H1 (cell line): ENCODE data around the gene OGDH.

Experiments
- ASH2L ChIP-seq: fragments of 200-600, 300-600 bp; sonication (generic); IDR thresholded peaks from one replicate; pipeline ENCODE4 v1.7.1; 2017; ENCODE audit warnings: low read length
- JUN ChIP-seq: IDR thresholded peaks from 2 replicates; pipeline ENCODE4 v1.6.1; 2011; ENCODE audit warnings: low read depth, mild to moderate bottlenecking, improper control_type of control experiment, low read length

DNA sequence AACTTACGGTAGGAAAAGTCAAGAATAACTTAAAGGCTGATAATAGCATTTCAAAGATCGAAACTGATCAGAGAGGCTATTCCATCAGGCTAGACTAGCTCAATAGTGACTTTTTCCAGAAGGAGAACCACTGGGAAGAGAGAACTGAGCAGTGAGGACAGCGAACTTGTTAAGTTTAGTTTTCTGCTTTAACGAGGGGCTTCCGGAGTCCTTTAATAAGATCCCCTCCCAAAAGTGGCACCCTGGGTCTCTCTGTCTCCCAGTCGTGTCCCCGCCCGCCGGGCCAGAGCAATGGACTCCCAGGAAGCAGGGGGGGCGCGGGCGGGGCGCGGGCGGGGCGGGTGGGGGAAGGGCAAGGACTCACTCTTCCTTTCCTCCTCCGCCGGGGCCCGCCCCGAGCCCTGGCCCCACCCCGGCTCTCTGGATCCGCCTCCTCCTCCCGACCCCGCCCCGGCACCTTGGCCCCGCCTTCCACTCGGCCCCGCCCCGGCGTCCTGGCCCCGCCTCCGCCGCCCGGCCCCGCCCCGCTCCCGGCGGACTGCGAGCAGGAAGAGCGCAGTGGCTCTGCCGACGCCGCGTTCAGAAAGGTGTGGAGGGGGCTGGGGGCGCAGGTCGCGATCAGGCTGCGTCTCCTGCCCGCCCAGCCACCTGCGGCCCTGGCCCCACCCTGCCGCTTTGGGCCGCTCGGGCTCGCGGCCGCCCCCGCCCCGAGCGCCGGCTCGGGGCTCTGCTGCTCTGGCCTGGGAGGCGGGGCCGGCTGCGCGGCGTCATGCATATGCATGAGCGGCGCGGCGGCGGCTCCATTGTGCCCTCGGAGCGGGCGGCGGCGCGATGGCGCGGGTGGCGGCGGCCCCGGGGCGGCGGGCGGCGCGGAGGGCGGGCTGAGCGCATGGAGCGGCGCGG lies 141.9 kb downstream of the OGDH start, which contains the start of gene ZMIZ2:
- TF ChIP-seq ASH2L (peak; percentile 41), JUN (no peak)
